Retinal pigment epithelial cell (primary cell): ENCODE data around the gene USP34.

ENCODE experiments used
- DNase-seq: peaks from one replicate; pipeline ENCODE4 v3.0.0-alpha.2; 2010; ENCODE audit warnings: low read depth
- H3K4me3 ChIP-seq: 2 replicates; pipeline ENCODE4 v1.5.1; 2011; ENCODE audit warnings: mild to moderate bottlenecking, low read length, control low read depth, moderate library complexity
- TF ChIP-seq, protein P1 (sequence below): conservative IDR thresholded peaks from 2 replicates; pipeline ENCODE4 v1.5.1; 2011; ENCODE audit warnings: low read depth, low read length, control low read depth, inconsistent platforms

The USP34 gene

DNA sequence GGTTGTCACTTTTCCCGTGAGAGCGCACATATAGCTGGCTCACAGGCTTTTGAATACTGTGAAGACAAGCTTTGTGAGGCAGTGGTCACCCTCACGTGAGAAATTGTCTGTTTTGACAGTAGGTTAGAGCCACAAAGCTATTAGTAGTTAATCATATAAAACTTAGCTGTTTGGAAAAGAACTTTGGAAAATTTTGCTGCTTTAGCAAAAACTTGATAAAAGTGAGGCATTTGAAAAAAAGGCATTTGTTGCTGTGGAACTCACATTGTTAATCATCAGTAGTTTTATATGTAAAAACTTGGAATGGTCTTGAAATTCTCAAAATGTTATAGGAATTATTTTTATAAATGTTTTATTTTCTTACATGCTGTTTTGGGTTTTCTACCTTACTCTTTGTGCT lies 286.6 kb downstream of the USP34 start:
- TF ChIP-seq, protein P1, sequence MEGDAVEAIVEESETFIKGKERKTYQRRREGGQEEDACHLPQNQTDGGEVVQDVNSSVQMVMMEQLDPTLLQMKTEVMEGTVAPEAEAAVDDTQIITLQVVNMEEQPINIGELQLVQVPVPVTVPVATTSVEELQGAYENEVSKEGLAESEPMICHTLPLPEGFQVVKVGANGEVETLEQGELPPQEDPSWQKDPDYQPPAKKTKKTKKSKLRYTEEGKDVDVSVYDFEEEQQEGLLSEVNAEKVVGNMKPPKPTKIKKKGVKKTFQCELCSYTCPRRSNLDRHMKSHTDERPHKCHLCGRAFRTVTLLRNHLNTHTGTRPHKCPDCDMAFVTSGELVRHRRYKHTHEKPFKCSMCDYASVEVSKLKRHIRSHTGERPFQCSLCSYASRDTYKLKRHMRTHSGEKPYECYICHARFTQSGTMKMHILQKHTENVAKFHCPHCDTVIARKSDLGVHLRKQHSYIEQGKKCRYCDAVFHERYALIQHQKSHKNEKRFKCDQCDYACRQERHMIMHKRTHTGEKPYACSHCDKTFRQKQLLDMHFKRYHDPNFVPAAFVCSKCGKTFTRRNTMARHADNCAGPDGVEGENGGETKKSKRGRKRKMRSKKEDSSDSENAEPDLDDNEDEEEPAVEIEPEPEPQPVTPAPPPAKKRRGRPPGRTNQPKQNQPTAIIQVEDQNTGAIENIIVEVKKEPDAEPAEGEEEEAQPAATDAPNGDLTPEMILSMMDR, result no peak
- no peak overlapping the region for H3K4me3 ChIP-seq
- no peak for DNase-seq

DNA sequence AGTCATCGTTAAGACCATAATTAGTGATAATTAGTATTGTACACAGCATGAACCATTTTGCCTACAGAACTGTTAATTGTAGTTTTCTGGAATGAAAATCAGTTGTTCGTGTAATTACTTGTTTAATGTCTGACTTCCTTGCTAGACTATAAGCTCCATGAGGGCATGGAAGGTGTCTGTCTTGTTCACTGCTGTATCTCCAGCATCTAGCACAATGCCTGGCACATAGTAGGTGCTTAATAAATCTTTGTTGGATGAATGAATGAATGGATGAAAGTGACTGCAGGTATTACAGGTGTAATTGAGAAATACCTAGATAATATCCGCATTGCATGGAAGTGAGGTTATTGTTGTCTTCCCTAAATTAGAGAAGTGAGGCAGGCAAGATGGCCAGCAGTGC lies 287.1 kb downstream of the USP34 start:
- DNase-seq, result no peak
- TF ChIP-seq, protein P1, result no peak
- no peak overlapping the region for H3K4me3 ChIP-seq

- H3K4me3 ChIP-seq, result no peak overlapping the region
- DNase-seq, result no peak
- TF ChIP-seq, protein P1, result no peak
Measured at GRCh38 chr2:61182059-61182383, 288.9 kb downstream of the USP34 start.

GRCh38 chr2:61181382-61182058 lies 289.4 kb downstream of the USP34 start:
- no peak for DNase-seq
- TF ChIP-seq, protein P1, result no peak
- H3K4me3 ChIP-seq, result no peak overlapping the region

- H3K4me3 ChIP-seq, result no peak overlapping the region
- no peak for DNase-seq
- TF ChIP-seq, protein P1, result no peak
Measured at GRCh38 chr2:61180686-61181085, 290.2 kb downstream of the USP34 start.

- peak overlapping the region; percentile 4 for H3K4me3 ChIP-seq
- TF ChIP-seq, protein P1, result no peak
Measured at GRCh38 chr2:61179701-61180639, 290.9 kb downstream of the USP34 start.

More at GRCh38 chr2:61179701-61180639, 290.9 kb downstream of the USP34 start:
- DNase-seq, result no peak
